Endothelial cell of umbilical vein (primary cell): ENCODE measurements around the gene CNIH1. TPM values are rescaled to one million over a fixed set of nuclear protein-coding genes. Genes with fewer than 3 reads are reported as not detected.

Experiments
- BruUV-seq: library from RNA; stranded (reverse); fragments of 400-500 nt; replicated peaks from 2 replicates; lab custom pipeline; 2021; lab: Mats Ljungman, UMichigan
- CTCF ChIA-PET: fragments of 300-600, 350-600 bp; sonication (Branson Sonifier 250); formaldehyde crosslinking; loops from one replicate; lab custom pipeline; 2021; ENCODE audit warnings: antibody characterized with exemption, inconsistent platforms; lab: Charles Lee
- POLR2A ChIA-PET: fragments of 300-600, 350-600 bp; sonication (Branson Sonifier 250); formaldehyde crosslinking; loops from one replicate; lab custom pipeline; 2021; ENCODE audit warnings: antibody characterized with exemption, inconsistent platforms; lab: Charles Lee
- DNase-seq: peaks from one replicate; pipeline ENCODE4 v3.0.0-alpha.2; 2011; ENCODE audit warnings: low read depth, low spot score
- FAIRE-seq: peaks from 2 replicates; lab custom pipeline; 2011; peaks lifted over from hg19 to GRCh38; lab: Jason Lieb, UNC
- H2AFZ ChIP-seq: 2 replicates; pipeline ENCODE4 v1.6.0; 2012; ENCODE audit warnings: low read depth, low read length, control low read depth, inconsistent platforms
- H3K27ac ChIP-seq: 2 replicates; pipeline ENCODE4 v1.5.1; 2011; ENCODE audit warnings: low read depth, mild to moderate bottlenecking, control low read depth, low read length, moderate library complexity; ENCODE audit not compliant: insufficient read depth
- H3K27me3 ChIP-seq, 2 experiments: 2 replicates each; pipeline versions ENCODE4 v1.6.0 to v1.6.1; 2011; ENCODE audit warnings: low read length in 2 of 2, mixed read lengths in 1 of 2; ENCODE audit not compliant: control insufficient read depth in 2 of 2, insufficient read depth in 2 of 2
- H3K36me3 ChIP-seq, 2 experiments: 2 replicates in 1 of 2; 3 replicates in 1 of 2; pipeline ENCODE4 v1.5.1; 2011; ENCODE audit warnings: low read length in 2 of 2, mild to moderate bottlenecking in 1 of 2, moderate library complexity in 1 of 2; ENCODE audit not compliant: control insufficient read depth in 2 of 2, insufficient read depth in 2 of 2; ENCODE audit errors: extremely low read depth in 1 of 2
- H3K4me1 ChIP-seq: 3 replicates; pipeline ENCODE4 v1.5.1; 2011; ENCODE audit warnings: mild to moderate bottlenecking, low read length; ENCODE audit not compliant: control insufficient read depth, insufficient read depth; ENCODE audit errors: extremely low read depth
- H3K4me2 ChIP-seq: 2 replicates; pipeline ENCODE4 v1.6.1; 2011; ENCODE audit warnings: low read length, control low read depth, mixed read lengths; ENCODE audit not compliant: insufficient read depth
- H3K4me3 ChIP-seq, 3 experiments: fragments of 200-600 bp in 1 of 3; sonication (generic), shearing (Covaris generic) in 1 of 3; replicated peaks in 1 of 3; 2 replicates each; pipeline ENCODE4 v1.5.1; 2011 to 2016; ENCODE audit warnings: control low read depth in 3 of 3, low read length in 3 of 3, mild to moderate bottlenecking in 2 of 3, inconsistent platforms in 1 of 3, low read depth in 1 of 3, moderate library complexity in 1 of 3; ENCODE audit not compliant: insufficient read depth in 1 of 3
- H3K79me2 ChIP-seq: 2 replicates; pipeline ENCODE4 v1.6.0; 2012; ENCODE audit warnings: low read length, inconsistent platforms; ENCODE audit not compliant: control insufficient read depth, insufficient read depth
- H3K9ac ChIP-seq: replicated peaks from 2 replicates; pipeline ENCODE3; 2011; ENCODE audit warnings: low read length, control low read depth; ENCODE audit not compliant: insufficient read depth; ENCODE audit errors: extremely low read depth
- H3K9me1 ChIP-seq: replicated peaks from 3 replicates; pipeline ENCODE4 v1.6.0; 2011; ENCODE audit warnings: mild to moderate bottlenecking, low read length; ENCODE audit not compliant: control insufficient read depth, insufficient read depth; ENCODE audit errors: extremely low read depth
- H3K9me3 ChIP-seq: replicated peaks from 2 replicates; pipeline ENCODE4 v1.5.1; 2012; ENCODE audit warnings: low read length, inconsistent platforms; ENCODE audit not compliant: control insufficient read depth, insufficient read depth
- H4K20me1 ChIP-seq: replicated peaks from 2 replicates; pipeline ENCODE3; 2011; ENCODE audit warnings: mild to moderate bottlenecking, low read length; ENCODE audit not compliant: control insufficient read depth, insufficient read depth; ENCODE audit errors: extremely low read depth
- CTCF ChIP-seq, 2 donors: IDR thresholded peaks; 1 replicate in 1 of 2; 2 replicates in 1 of 2; pipeline ENCODE4 v1.5.1; 2011; ENCODE audit warnings: low read length in 2 of 2, mild to moderate bottlenecking in 2 of 2, moderate library complexity in 2 of 2, control low read depth in 1 of 2, inconsistent platforms in 1 of 2, low read depth in 1 of 2; ENCODE audit not compliant: insufficient read depth in 1 of 2; ENCODE audit errors: extremely low read depth in 1 of 2
- EZH2 ChIP-seq: IDR thresholded peaks from 2 replicates; pipeline ENCODE4 v1.6.1; 2012; ENCODE audit warnings: borderline replicate concordance, low read depth, mild to moderate bottlenecking, moderate library complexity, low read length, inconsistent platforms; ENCODE audit not compliant: severe bottlenecking
- FOS ChIP-seq: IDR thresholded peaks from 2 replicates; pipeline ENCODE4 v1.6.1; 2011; ENCODE audit warnings: mild to moderate bottlenecking, low read length, moderate library complexity, borderline replicate concordance; ENCODE audit not compliant: insufficient read depth
- GATA2 ChIP-seq: IDR thresholded peaks from 2 replicates; pipeline ENCODE4 v1.7.0; 2011; ENCODE audit warnings: low read depth, mild to moderate bottlenecking, moderate library complexity, mixed read lengths, low read length; ENCODE audit not compliant: insufficient read length, insufficient read depth
- JUN ChIP-seq: IDR thresholded peaks from 2 replicates; pipeline ENCODE4 v1.6.1; 2011; ENCODE audit warnings: borderline replicate concordance, low read depth; ENCODE audit not compliant: insufficient read length, insufficient read depth
- MAX ChIP-seq: IDR thresholded peaks from 2 replicates; pipeline ENCODE4 v1.6.1; 2011; ENCODE audit not compliant: insufficient read depth, insufficient read length
- MYC ChIP-seq: IDR thresholded peaks from one replicate; pipeline ENCODE4 v1.6.1; 2011; ENCODE audit warnings: mild to moderate bottlenecking, low read depth, low read length
- POLR2A ChIP-seq: IDR thresholded peaks from 2 replicates; pipeline ENCODE4 v1.6.1; 2012; ENCODE audit warnings: low read depth, mild to moderate bottlenecking, control low read depth, low read length
- POLR2AphosphoS5 ChIP-seq: IDR thresholded peaks from 2 replicates; pipeline ENCODE4 v1.6.1; 2012; ENCODE audit warnings: low read depth, mild to moderate bottlenecking, control low read depth, low read length, moderate library complexity; ENCODE audit not compliant: insufficient read depth
- dilution Hi-C: fragments of 300-500 bp; cut with MboI; formaldehyde crosslinking; loops from one replicate; pipeline ENCODE4 v1.15.0; 2019; ENCODE audit warnings: low sequenced_read_pairs; ENCODE audit not compliant: extremely low pct_ligation_motif_present
- intact Hi-C: fragments of 100-400 bp; cut with micrococcal nuclease; formaldehyde crosslinking; loops from one replicate; pipeline ENCODE4 v1.10.0; 2022
- polyA plus RNA-seq, 4 experiments: library from polyadenylated mRNA; depleted of rRNA in 3 of 4; stranded (reverse) in 3 of 4; unstranded in 1 of 4; fragments of >200 nt; gene quantifications; 2 replicates each; pipeline versions ENCODE4 v1.2.1 to v1.2.3, GENCODE V29; 2011 to 2012; ENCODE audit warnings: missing spikeins in 1 of 4
- total RNA-seq: library from RNA; stranded (reverse); gene quantifications from 2 replicates; pipeline ENCODE4 v1.2.3, GENCODE V29; 2021

CNIH1 gene
- total and polyA plus RNA-seq, 2 donors (not counting 3 experiments of a cell fraction or from before 2014, with no cell fraction given), result 125 to 328 TPM

GRCh38 chr14:54481695-54482094 lies 40.5 kb upstream of the CNIH1 start:
- Histone ChIP-seq H3K9ac (no peak overlapping the region), H3K9me3 (no peaks in the 10 kb centered on the region), H3K27ac (no peak overlapping the region), H3K4me2 (no peak overlapping the region), H3K4me1 (no peaks in the 10 kb centered on the region), H3K4me3 (no peak overlapping the region), H3K36me3 (peaks cover 5% of the 10 kb centered on the region in 2 experiments), H3K9me1 (no peaks in the 10 kb centered on the region), H4K20me1 (no peaks in the 10 kb centered on the region), H3K27me3 (no peaks in the 10 kb centered on the region), H2AFZ (no peak overlapping the region), H3K79me2 (peaks cover 24% of the 10 kb centered on the region)
- ChIA-PET POLR2A (no interaction called here), CTCF (no interaction called here)
- TF ChIP-seq POLR2A, result no peak
- no peak for TF ChIP-seq CTCF (IDR thresholded peaks at IDR 0.05; ENCODE audit: extremely low read depth in 1 of 2, insufficient read depth in 1 of 2, low read depth in 1 of 2, low read length in 2 of 2)
- TF ChIP-seq JUN, result no peak
- no peak for TF ChIP-seq GATA2
- no peak for TF ChIP-seq FOS
- no peak for TF ChIP-seq EZH2
- TF ChIP-seq MYC, result no peak
- no peak for TF ChIP-seq POLR2AphosphoS5
- no peak for TF ChIP-seq MAX
- no TSS peak for BruUV-seq
- DNase-seq (no peak), FAIRE-seq (no peak)
- dilution Hi-C loops (no loop called here), intact Hi-C loops (no loop called here)
